ENCODE measurements around the gene SV2A.
"Not testable (repeated sequence)": the region's sequence is repeated elsewhere in the genome, so short reads cannot be mapped to it uniquely, and the experiment has no call there.

The SV2A gene

GRCh38 chr1:149860684-149861496 lies 56.8 kb downstream of the SV2A start:
- not testable (repeated sequence) for H3K4me3 ChIP-seq (ENCODE audit: low read depth in 1 of 2, low read length in 1 of 2); H3K36me3 ChIP-seq

GRCh38 chr1:149860271-149860670 lies 57.4 kb downstream of the SV2A start:
- H3K4me3 ChIP-seq (ENCODE audit: low read depth in 1 of 2, low read length in 1 of 2); H3K27ac ChIP-seq; H3K4me1 ChIP-seq (ENCODE audit: control insufficient read depth in 1 of 2, insufficient read depth in 1 of 2, low read depth in 1 of 2, low read length in 1 of 2): not testable (repeated sequence)

More at GRCh38 chr1:149860684-149861496, 56.8 kb downstream of the SV2A start:
- not testable (repeated sequence) for H3K27ac ChIP-seq; H3K4me1 ChIP-seq (ENCODE audit: control insufficient read depth in 1 of 2, insufficient read depth in 1 of 2, low read depth in 1 of 2, low read length in 1 of 2); H3K9me3 ChIP-seq; H3K27me3 ChIP-seq

More at GRCh38 chr1:149860271-149860670, 57.4 kb downstream of the SV2A start:
- H3K27me3 ChIP-seq, H3K9me3 ChIP-seq, H3K36me3 ChIP-seq: not testable (repeated sequence)

All from neutrophil (primary cell).